Smooth muscle cell (in vitro differentiated cells): ENCODE measurements around the gene CADPS. TPM values are rescaled to one million over a fixed set of nuclear protein-coding genes. Genes with fewer than 3 reads are reported as not detected.
A peak's percentile ranks its signal among the peaks of the same experiment; 100 is the strongest.

Experiments used
- DNase-seq: peaks from one replicate; lab custom pipeline; 2025; ENCODE audit not compliant: unreplicated experiment; lab: John Stamatoyannopoulos, UW
- H2AFZ ChIP-seq: fragments of 200-600 bp; sonication (generic); 2 replicates; pipeline ENCODE4 v1.6.0; 2016; ENCODE audit warnings: antibody characterized with exemption, low read depth, mild to moderate bottlenecking
- H3F3A ChIP-seq: fragments of 200-600 bp; sonication (generic); 2 replicates; pipeline ENCODE4 v1.6.0; 2017; ENCODE audit warnings: antibody characterized with exemption, low read depth
- H3K27ac ChIP-seq: fragments of 200-600 bp; sonication (generic); 2 replicates; pipeline ENCODE4 v1.5.1; 2016; ENCODE audit warnings: low read depth, mild to moderate bottlenecking
- H3K27me3 ChIP-seq: fragments of 200-600 bp; sonication (generic); 2 replicates; pipeline ENCODE4 v1.6.1; 2016; ENCODE audit warnings: low read depth, mild to moderate bottlenecking
- H3K36me3 ChIP-seq: fragments of 200-600 bp; sonication (generic); 2 replicates; pipeline ENCODE4 v1.5.1; 2016; ENCODE audit warnings: low read depth
- H3K4me1 ChIP-seq: fragments of 200-600 bp; sonication (generic); 2 replicates; pipeline ENCODE4 v1.5.1; 2016; ENCODE audit warnings: low read depth
- H3K4me2 ChIP-seq: fragments of 200-600 bp; sonication (generic); 2 replicates; pipeline ENCODE4 v1.6.0; 2016; ENCODE audit warnings: mild to moderate bottlenecking
- H3K4me3 ChIP-seq: fragments of 200-600 bp; sonication (generic); 2 replicates; pipeline ENCODE4 v1.5.1; 2016; ENCODE audit warnings: mild to moderate bottlenecking
- H3K79me2 ChIP-seq: fragments of 200-600 bp; sonication (generic); 2 replicates; pipeline ENCODE4 v1.6.0; 2016; ENCODE audit warnings: low read depth, mild to moderate bottlenecking
- H3K9ac ChIP-seq: fragments of 200-600 bp; sonication (generic); 2 replicates; pipeline ENCODE4 v1.6.0; 2016; ENCODE audit warnings: low read depth
- H3K9me3 ChIP-seq: fragments of 200-600 bp; sonication (generic); replicated peaks from 2 replicates; pipeline ENCODE4 v1.5.1; 2016; ENCODE audit warnings: low read depth
- H4K20me1 ChIP-seq: fragments of 200-600 bp; sonication (generic); 2 replicates; pipeline ENCODE4 v1.6.0; 2016; ENCODE audit warnings: low read depth
- WGBS: methylation state at CpG from one replicate; pipeline ENCODE4 v1.1.7; 2016; ENCODE audit warnings: low lambda C conversion rate; 5-methylcytosine and 5-hydroxymethylcytosine counted together
- polyA plus RNA-seq: library from polyadenylated mRNA; unstranded; fragments of >200 nt; fragmentation: Nextera tagmentation; extraction: Ambion mirVana; gene quantifications from 2 replicates; pipeline ENCODE4 v1.2.1, GENCODE V29; 2016
- total RNA-seq: library from RNA; depleted of rRNA; stranded (reverse); fragments of >200 nt; gene quantifications from 2 replicates; pipeline ENCODE4 v1.2.3, GENCODE V29; 2014
- TF ChIP-seq, protein P1 (sequence below): fragments of 200-600 bp; sonication (generic); IDR thresholded peaks from 2 replicates; pipeline ENCODE4 v1.5.1; 2017; ENCODE audit warnings: borderline replicate concordance, mild to moderate bottlenecking, antibody characterized with exemption; ENCODE audit not compliant: insufficient read depth, poor library complexity, severe bottlenecking

The CADPS gene
- total and polyA plus RNA-seq, 2 experiments from 2014 or later = 4.4 to 38.4 TPM

DNA sequence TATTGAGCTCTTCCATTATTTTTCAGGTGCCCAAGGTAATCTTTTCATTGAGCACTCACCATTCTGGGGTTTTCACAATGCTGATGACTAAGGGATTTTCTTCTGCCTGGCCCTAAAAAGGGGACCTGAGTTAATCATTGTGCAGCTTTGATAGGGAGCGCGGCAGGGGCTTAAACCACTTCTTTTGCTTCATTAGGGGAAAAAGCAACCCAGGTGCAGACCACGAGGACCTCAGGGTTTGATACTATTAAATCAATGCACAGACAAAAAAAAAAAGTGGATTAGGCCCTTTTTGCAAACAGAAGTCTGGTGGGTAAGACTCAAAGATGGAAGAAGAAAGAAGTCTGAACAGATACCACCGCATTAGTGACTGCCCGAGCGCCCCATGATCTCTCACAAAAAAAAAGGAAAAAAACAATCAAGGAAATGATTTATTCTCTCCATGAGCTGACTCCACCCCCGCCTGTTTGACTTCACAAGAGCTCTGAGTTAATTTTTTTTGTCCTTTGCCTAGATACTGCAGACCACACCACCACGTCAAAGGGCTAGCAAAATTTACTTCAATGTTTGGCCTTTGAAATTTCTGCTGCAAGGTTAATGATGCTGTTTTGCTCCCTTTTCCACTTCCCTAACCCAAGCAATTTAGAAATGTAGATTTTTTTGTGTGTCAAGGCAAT lies 423.9 kb downstream of the CADPS start:
- 89% methylated on average over 8 of the region's 8 CpGs for WGBS
- no peak for DNase-seq
- no peaks in the 10 kb centered on the region for H3K27me3 ChIP-seq
- H3K79me2 ChIP-seq = no peaks in the 10 kb centered on the region
- no peaks in the 10 kb centered on the region for H3F3A ChIP-seq
- no peak overlapping the region for H3K27ac ChIP-seq
- TF ChIP-seq, protein P1, sequence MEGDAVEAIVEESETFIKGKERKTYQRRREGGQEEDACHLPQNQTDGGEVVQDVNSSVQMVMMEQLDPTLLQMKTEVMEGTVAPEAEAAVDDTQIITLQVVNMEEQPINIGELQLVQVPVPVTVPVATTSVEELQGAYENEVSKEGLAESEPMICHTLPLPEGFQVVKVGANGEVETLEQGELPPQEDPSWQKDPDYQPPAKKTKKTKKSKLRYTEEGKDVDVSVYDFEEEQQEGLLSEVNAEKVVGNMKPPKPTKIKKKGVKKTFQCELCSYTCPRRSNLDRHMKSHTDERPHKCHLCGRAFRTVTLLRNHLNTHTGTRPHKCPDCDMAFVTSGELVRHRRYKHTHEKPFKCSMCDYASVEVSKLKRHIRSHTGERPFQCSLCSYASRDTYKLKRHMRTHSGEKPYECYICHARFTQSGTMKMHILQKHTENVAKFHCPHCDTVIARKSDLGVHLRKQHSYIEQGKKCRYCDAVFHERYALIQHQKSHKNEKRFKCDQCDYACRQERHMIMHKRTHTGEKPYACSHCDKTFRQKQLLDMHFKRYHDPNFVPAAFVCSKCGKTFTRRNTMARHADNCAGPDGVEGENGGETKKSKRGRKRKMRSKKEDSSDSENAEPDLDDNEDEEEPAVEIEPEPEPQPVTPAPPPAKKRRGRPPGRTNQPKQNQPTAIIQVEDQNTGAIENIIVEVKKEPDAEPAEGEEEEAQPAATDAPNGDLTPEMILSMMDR = no peak
- no peak overlapping the region for H3K4me2 ChIP-seq
- H3K9me3 ChIP-seq = no peaks in the 10 kb centered on the region
- H3K4me3 ChIP-seq = no peak overlapping the region
- no peaks in the 10 kb centered on the region for H3K4me1 ChIP-seq
- H3K36me3 ChIP-seq = no peaks in the 10 kb centered on the region
- H4K20me1 ChIP-seq = no peaks in the 10 kb centered on the region
- H2AFZ ChIP-seq = no peak overlapping the region
- H3K9ac ChIP-seq = no peak overlapping the region

DNA sequence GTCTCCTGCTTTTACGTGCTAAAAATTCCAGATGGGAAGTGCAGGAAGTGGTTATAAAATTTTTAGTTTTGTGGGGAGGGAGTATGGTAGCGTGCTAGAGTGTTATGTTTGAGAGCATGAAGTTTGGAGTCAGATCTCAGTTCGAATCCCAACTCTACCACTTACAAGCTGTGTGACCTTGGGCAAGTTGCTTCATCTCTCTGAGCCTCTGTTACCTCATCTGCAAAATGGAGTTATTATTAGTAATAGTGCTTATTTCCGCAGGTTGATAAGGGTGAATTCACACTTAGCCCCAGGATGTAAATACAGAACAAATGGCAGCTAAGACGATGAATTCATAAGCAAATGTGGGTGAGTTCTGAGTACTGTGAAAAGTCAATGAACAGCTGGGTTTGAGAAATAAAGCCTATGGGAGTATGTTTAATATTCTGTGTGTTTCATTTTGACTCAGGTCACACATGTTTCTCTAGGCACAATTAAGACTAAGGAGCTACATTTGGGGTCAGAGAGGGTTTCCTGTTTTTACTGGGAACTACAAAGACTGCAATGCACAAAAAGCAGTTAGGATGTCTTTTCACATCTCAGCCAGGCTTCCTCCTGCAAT lies 428.8 kb downstream of the CADPS start:
- 89% methylated on average over 5 of the region's 5 CpGs for WGBS
- no peaks in the 10 kb centered on the region for H3K36me3 ChIP-seq
- H3K4me3 ChIP-seq = no peak overlapping the region
- DNase-seq = no peak
- H3F3A ChIP-seq = no peaks in the 10 kb centered on the region
- no peak overlapping the region for H3K9ac ChIP-seq
- no peak overlapping the region for H3K4me2 ChIP-seq
- H4K20me1 ChIP-seq = no peaks in the 10 kb centered on the region
- no peaks in the 10 kb centered on the region for H3K9me3 ChIP-seq
- TF ChIP-seq, protein P1 = no peak
- H3K27me3 ChIP-seq = no peaks in the 10 kb centered on the region
- no peak overlapping the region for H3K27ac ChIP-seq
- peaks cover 3% of the 10 kb centered on the region for H3K4me1 ChIP-seq
- no peaks in the 10 kb centered on the region for H3K79me2 ChIP-seq
- H2AFZ ChIP-seq = no peak overlapping the region

- Histone ChIP-seq H3K27me3 (no peaks in the 10 kb centered on the region), H3K9ac (no peak overlapping the region), H3K4me1 (peaks cover 3% of the 10 kb centered on the region), H2AFZ (no peak overlapping the region), H3K27ac (no peak overlapping the region), H3K4me2 (peak overlapping the region; percentile 31), H3K79me2 (no peaks in the 10 kb centered on the region), H4K20me1 (no peaks in the 10 kb centered on the region), H3K36me3 (no peaks in the 10 kb centered on the region), H3K4me3 (peak overlapping the region; percentile 14), H3F3A (no peaks in the 10 kb centered on the region), H3K9me3 (no peaks in the 10 kb centered on the region)
- DNase-seq = no peak
- 37% methylated on average over 1 of the region's 1 CpG for WGBS
- TF ChIP-seq, protein P1 = no peak
Measured at GRCh38 chr3:62445275-62445674, 429.9 kb downstream of the CADPS start.

- Histone ChIP-seq H3K9ac (no peak overlapping the region), H3K27me3 (peaks cover 8% of the 10 kb centered on the region), H3K4me3 (no peak overlapping the region), H3K27ac (no peak overlapping the region), H3K36me3 (no peaks in the 10 kb centered on the region), H3K4me1 (no peaks in the 10 kb centered on the region), H3K4me2 (no peak overlapping the region), H3K9me3 (no peaks in the 10 kb centered on the region), H2AFZ (no peak overlapping the region), H3K79me2 (no peaks in the 10 kb centered on the region), H3F3A (no peaks in the 10 kb centered on the region), H4K20me1 (no peaks in the 10 kb centered on the region)
- no peak for DNase-seq
- TF ChIP-seq, protein P1 = no peak
Measured at GRCh38 chr3:62439978-62440377, 435.2 kb downstream of the CADPS start.
